NK-92 (cell line): ENCODE measurements around the gene CCL3.
"Not testable (repeated sequence)": the region's sequence is repeated elsewhere in the genome, so short reads cannot be mapped to it uniquely, and the experiment has no call there.

ENCODE experiments used
- DNase-seq: peaks from one replicate; lab custom pipeline; 2025; ENCODE audit not compliant: unreplicated experiment; lab: John Stamatoyannopoulos, UW

The CCL3 gene

DNA sequence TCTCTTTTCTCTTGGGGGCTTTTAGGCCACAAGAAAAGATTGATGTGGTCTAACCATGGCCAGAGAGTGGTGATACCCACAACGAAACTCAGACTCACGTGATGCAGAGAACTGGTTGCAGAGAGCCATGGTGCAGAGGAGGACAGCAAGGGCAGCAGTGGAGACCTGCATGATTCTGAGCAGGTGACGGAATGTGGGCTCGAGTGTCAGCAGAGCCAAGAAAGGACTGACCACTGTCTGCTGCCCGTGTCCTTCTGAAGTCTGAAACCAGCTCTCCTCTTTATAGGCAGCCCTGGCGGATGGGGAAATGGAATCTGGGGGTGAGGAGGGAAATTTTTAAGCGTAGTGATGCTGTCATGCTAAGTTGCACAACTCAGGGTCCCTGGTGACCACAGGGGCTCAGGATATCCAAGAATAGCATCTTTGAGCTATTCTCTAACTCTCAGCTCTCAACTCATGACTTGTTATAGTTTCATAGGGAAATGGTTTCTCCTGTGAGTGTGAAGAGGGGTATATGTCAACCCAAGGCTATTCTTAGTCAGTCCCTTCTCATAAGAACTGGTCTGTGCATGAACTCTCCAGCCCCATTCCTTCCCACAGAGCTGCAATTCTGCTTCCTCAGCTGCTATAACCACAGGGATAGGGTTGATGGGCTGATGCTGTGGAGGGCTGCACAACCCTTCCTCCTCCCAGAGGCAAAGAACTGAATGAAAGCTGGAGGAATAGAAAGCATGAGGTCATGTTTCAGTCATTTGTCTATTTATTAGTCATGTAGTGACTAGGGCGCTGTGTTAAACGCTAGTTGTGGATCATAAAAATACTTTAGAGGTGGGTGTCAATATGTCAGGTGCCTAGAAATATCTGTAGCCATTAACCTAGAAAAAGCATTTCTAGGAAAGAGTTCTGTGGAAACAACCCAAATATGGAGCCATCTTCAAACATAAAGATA, at the start of gene CCL3:
TSS of gene CCL3 (minus strand) at position 256 of the 949 bp plus-strand sequence. CDS start at position 171, 85 bp downstream.
- DNase-seq, result no peak

DNA sequence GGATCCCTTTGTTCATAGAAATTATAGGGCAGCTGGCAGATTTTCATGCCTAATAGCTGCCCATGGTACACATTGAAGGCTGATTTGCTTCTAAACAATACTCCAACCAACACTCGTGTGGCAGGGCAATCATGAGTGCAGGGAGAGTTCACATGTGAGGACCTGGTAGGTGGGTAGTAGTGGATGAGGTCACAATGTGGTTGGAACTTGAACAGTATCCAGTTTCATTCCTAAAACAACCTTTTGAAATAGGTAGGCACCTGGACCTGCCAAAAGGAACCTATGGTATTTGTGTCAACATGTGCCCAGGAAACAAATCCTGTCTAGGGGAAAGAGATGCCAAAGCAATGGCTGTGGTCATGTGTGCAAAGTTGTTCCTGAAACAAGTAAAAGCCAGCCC, 46.5 kb upstream of the CCL3 start:
- DNase-seq, result no peak

DNA sequence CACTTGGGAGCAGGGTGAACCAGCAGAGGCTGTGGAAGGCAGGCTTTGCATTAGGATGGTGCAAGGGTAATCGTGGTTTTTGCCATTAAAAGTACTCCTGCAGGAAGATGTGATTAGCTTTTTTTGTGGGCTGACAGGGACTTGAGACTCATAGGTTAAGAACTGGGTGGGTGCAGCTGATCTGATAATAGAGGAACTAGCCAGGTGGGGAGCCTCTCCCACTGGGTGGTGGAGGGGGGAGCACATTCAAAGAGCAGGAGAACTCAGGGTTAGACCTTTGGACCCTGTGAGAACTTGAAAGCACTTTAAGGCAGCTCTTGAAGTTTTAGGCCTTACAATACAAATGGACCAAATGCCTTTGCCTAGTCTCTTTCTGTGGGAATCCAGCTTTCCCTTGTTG, 46.1 kb upstream of the CCL3 start:
- no peak for DNase-seq

DNA sequence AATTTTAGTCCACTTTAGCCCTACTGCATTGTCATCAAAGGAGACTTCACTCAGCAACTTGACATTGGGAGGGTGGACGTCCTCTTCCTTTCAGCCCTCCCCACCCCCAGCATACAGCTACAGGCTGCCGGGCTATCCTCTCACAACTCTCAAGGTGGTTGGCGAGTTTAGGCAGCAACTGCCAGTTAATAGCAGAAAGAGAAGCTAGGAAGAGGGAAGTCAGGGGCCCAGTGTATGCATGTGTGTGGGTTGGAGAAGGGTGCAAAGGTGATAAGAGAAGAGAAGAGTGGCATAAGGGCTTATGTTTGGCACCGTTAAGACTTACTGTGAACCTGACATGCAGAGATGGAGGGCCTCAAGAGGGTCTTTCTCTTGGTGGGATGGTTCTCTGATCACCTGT, 45.5 kb upstream of the CCL3 start:
- DNase-seq, result no peak

DNA sequence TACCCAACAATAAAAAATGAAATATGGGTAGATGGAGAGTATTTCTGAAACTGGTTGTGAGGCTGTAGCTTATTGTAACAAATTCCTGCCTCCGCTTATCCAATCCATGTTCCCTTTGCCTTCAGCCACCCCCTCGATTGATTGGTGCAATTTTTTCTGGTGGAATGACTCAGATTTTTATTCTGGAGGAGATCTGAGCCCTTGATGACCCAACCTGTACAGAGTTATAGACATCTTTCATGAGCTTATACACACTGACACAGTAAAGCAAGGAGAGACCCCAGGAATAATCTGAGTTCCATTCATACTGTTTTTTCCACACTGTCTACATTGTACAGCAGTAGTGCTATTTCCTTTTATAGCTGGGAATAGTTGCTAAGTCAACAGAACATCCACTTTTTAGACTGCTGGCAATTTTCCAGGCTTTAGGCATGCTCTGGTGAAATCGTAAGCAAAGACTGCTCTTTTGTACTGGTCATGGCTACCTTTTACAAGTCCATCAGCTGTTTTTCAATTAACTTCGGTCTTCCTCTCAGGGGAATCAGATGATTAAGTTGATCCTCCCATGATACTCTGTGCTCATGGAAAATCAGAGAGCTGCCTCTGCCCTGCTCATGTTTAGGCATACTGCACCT, 43.8 kb upstream of the CCL3 start:
- DNase-seq, result no peak

DNA sequence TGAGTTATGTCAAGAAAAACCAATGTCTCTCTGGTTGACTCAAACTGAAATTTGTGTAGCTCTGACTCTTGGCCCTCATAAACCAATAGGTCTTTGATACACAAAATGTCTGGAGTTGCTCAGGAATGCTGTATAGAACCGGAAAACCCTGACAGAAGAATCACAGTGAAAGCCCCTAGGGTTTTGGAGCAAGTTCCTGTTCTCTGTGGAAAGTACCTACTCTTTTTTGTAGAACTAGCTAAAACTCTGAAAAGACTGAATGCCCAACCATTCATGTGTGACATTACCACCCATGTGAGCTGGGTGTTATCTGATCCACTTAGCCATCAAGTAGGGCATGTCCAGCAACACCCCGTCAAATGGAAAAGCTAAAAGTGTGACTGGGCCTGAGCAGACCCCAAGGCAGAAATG, 42.5 kb upstream of the CCL3 start:
- no peak for DNase-seq

DNA sequence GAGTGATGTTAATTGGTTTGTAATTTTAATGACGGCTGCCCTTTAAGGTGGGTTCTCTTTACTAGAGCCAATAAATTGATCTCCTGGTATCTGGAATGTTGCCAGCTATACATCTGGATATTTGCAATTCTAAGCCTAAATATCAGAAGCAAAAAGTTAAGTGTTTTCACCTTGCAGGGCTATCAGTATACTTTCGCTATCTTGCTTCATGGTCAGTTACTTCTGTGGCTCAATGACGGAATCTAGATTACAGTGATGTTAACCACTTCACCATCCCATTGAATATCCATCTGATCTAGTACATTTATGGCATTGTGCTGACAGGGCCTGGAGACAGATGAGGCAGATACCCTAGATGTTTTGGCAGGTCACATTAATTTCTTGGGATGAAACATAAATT, 42.0 kb upstream of the CCL3 start:
- DNase-seq, result no peak

DNA sequence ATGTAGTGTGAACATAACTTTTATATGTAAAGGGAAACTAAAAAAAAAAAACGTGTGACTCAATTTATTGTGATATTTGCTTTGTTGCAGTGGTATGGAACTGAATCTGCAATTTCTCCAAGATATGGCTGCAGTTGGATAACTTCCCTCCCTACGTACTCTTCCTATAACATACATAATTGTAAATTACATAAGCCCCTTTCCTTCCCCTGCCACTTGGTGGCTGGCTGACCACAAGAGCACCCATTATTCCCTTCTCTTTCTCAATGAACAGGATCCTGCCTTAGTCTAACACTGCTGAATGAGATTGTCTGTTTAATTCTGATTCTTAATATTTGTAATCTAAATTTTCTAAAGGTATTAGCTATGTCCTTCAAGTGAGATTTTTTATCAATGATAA, 41.5 kb upstream of the CCL3 start:
- DNase-seq, result no peak

DNA sequence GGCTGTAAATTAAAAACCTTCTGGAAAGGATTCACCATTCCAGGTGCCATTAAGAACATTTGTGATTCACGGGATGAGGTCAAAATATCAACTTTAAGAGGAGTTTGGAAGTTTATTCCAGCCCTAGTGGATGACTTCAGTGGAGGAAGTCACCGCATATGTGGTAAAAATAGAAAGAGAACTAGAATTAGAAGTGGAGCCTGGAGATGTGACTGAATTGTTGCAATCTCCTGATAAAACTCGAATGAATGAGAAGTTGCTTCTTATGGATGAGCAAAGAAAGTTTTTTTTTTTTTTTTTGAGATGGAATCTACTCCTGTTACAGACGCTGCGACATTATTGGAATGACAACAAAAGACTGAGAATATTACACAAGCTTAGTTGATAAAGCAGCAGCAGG, 40.4 kb upstream of the CCL3 start:
- no peak for DNase-seq

DNA sequence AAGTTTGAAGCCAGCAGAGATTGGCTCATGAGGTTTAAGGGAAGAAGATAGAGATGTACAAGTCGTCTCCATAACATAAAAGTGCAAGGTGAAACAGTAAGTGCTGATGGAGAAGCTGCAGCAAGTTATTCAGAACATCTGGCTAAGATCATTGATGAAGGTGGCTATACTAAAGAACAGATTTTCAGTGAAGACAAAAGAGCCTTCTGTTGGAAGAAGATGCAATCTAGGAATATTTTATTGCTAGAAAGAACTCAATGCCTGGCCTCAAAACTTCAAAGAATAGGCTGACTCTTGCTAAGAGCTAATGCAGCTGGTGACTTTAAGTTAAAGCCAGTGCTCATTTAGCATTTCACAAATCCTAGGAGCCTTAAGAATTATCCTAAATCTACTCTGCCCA, 39.7 kb upstream of the CCL3 start:
- DNase-seq, result no peak

DNA sequence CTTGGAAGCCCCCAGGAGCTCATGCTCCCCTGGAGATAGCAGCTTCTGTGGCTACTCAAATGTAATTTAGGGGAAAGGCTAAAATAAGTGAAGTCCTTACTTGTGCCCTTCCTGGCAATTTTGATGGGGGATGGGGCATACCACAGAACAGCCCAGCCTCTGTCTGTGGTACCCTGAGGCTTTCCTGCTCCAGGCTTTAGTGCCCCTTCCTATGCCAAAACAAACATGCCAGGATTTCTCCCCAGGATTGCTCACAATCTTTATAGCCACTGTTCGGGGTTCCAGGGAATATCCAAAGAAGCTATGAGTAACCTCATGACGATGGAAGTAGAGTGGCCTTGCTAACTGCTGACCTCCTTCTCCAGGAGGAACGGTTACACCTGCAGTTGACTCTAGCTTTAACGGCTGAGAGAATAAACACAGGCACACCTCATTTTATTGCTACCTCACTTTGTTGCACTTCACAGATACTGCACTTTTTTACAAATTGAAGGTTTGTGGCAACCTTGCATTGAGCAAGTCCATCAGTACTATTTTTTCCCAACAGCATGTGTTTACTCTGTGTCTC, 38.6 kb upstream of the CCL3 start:
- DNase-seq, result no peak

DNA sequence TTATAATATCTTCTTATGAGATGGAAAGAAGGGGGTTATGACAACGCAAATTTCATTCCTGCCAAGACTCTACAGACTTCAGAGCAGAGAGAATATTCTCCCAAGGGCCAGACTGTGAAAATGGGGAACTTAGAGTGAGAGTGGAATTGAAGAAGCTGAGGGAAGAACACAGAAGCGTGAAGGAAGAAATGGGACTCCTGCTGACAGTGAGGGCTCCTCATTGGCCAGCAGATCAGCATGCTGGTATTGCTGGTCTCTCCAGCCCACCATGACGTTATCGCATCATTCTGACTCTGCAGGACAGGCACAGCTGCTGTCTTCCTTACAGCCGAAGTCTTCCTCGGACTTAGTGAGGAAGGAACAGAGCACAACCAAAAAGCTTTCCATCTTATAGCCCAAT, 38.0 kb upstream of the CCL3 start:
- no peak for DNase-seq

DNA sequence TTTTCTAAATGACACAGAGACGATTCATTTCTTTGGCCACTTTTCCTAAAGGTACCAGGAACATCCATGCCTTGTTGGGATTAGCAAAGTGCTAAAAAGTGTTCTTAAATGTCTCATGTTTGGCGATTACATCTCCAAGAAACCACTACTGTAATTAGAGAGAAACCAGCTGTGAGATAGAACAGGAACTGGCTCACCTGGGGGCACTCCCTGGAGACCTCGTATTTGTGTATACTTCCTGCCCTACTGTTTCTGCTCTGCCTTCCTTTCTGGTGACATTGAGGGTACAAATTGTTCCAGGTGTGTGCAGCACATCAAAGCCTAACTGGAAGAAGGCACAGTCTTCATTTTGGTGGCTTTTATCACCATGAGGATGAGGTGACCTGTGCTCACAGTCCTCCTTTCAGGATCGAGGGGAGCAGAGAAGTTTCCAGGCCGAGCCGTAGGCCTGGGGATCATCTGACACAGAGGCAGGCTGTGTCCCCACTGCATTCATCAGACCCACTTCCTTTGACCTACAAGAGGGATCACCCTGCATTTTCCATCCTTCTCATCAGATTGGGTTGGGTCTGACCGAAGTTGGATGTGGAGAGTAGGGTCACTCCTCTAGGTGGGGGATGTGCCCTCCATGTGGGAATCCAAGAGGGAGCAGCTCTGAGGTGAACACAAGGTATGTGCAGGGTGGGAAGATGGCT, 37.4 kb upstream of the CCL3 start:
- no peak for DNase-seq

DNA sequence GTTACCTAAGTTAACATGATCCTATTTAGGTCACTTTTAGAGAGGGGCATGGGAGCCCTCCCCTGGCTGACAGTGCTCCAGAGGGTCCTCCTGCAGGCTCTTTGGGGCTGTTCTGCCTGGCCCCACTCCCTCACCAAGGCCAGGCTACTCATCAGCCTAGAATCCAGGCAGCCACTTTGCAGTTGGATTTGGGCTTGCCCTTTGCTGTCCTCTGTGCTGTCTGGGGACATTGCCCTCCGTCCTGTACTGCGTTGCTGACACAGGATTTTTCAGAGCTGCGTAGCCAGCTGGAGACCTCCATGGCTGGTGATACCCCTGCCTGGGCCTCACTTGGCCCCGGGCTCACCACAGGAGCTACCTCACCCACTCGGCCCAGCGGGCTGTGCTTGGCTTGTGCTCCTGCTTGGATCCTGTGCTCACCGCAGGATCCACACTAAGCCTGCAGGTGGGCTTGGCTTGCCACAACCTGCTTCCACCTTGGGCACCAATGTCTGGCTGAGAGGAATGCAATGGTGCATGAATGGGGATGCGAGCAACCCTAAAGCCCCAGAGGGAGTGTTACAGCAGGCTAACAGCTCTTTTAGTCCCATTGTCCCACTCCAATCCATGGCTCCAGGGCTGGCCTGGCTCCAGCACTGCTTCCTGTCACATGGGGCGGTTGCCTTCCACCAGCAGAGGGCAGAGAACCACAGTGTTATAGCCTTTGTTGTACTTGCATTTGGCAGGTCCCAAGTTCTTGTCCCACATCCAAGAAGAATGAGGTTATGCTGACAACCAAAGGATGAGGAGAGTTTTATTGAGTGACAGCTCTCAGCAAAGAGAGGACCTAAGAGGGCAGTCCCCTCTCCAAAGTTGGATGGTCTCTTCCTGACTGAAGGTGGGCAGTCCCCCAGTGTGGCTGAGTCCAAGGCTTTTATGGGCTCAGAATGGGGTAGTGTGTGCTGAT, 35.2 kb upstream of the CCL3 start:
- no peak for DNase-seq

DNA sequence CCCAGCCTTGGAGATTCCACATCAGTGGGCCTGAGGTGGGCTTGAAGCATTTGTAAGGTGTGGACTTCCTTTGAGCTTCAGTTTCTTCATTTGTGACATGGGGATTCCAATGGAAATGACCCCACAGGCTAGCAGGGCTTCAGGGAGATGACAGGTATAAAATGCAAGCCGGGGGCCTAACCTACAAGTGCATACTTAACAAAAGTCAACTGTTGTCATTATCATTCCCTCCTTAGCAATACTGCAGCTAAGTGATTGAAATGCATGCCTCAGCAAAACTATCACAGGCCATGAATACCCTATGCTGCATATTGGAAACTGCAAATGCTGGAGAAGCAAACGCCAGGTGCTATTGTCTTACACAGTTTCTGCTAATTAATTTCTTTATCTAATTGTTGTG, 33.5 kb upstream of the CCL3 start:
- DNase-seq, result no peak

DNA sequence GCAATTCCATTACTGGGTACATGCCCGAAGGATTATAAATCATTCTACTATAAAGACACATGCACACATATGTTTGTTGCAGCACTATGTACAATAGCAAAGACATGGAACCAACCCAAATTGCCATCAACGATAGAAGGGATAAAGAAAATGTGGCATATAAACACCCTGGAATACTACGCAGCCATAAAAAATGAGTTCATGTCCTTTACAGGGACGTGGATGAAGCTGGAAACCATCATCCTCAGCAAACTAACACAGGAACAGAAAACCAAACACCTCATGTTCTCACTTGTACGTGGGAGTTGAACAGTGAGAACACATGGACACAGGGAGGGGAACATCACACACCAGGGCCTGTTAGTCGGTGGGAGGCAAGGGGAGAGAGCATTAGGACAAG, 31.2 kb upstream of the CCL3 start:
- not testable (repeated sequence) for DNase-seq

DNA sequence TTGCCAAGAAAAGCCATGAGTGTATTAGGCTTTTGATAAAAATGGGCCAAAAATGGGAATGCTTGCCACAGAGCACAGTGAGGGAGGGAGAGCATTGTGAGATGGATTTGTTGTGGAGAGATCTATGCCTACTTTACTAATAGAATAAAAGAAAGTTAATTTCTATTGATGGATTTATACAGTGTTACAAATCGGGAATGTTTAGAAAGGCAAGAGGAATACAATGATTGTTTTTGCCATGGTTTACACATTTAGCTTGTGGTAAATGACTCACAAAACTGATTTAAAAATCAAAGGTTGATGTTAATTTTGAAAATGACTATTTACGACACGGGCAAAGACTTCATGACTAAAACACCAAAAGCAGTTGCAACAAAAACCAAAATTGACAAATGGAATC, 30.3 kb upstream of the CCL3 start:
- no peak for DNase-seq

DNA sequence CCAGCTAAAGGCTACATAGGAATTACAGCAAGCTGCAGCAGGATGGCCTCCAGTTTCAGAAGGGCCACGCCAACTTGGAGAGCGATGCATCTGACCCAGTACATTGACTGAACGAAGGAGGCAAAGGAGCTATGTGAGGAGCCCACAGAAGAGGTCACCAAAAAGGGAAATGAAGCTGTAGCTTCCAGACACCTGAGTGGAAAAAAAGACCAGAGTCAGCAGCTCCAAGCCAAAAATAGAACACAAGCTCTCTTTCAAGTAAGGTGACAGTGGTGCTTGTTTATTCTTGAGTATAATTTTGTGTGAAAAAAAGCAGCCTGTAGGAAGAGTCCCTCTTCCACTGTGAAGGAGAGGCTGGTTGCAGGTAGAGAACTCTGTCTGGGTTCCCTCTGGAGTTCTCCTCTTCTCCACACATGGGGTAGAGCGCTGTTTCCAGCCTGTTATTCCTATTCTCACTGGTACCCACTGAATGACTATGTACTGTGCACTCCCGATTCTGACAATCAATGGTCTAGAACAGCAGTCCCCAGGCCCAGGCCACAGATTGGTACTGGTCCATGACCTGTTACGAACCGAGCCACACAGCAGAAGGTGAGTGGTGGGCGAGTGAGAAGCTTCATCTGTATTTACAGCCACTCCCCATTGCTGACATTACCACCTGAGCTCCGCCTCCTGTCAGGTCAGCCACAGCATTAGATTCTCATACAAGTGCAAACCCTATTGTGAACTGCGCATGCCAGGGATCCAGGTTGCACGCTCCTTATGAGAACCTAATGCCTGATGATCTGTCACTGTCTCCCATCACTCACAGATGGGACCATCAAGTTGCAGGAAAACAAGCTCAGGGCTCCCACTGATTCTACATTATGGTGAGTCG, 28.8 kb upstream of the CCL3 start:
- DNase-seq, result no peak
